ENCODE measurements around the gene LYZ. TPM values are rescaled to one million over a fixed set of nuclear protein-coding genes. Genes with fewer than 3 reads are reported as not detected.

Gene LYZ
- polyA plus RNA-seq, 3 donors, result 10,434 to 46,644 (median 13,865) TPM

GRCh38 chr12:69345077-69345476 is 3.1 kb upstream of the LYZ start:
- Mint-ChIP-seq H3K4me3 (no peak overlapping the region), H3K9me3 (peaks cover 0 to 2% (median 0%) of the 10 kb centered on the region in 7 donors), H3K4me1 (peaks cover 72% of the 10 kb centered on the region), H3K27ac (peak overlapping the region; percentile 58 to 95 (median 81)), H3K36me3 (peaks cover 2 to 4% of the 10 kb centered on the region in 2 donors), H3K27me3 (ENCODE audit: low read depth in 3 of 3) (no peaks in the 10 kb centered on the region)
- Histone ChIP-seq H3K36me3 (replicated peaks in 1 of 2; ENCODE audit: control insufficient read depth in 1 of 2, insufficient read depth in 2 of 2, low read length in 2 of 2) (peaks cover 3% of the 10 kb centered on the region in 2 donors), H3K9me3 (replicated peaks in 1 of 2; ENCODE audit: control insufficient read depth in 1 of 2, insufficient read depth in 1 of 2, low read length in 2 of 2) (no peaks in the 10 kb centered on the region), H2AFZ (ENCODE audit: insufficient read depth, low read depth, low read length, poor library complexity, severe bottlenecking) (no peak overlapping the region), H3K4me3 (replicated peaks in 1 of 3; ENCODE audit: low read depth in 2 of 3, low read length in 3 of 3) (peak overlapping the region in 1 of 3 experiments; percentile 72), H4K20me1 (ENCODE audit: insufficient read depth, low read length) (peaks cover 19% of the 10 kb centered on the region), H3K79me2 (ENCODE audit: insufficient read depth, low read length) (peaks cover 100% of the 10 kb centered on the region), H3K9ac (ENCODE audit: insufficient read depth, low read length, poor library complexity, severe bottlenecking) (no peak overlapping the region), H3K27ac (ENCODE audit: low read depth in 1 of 2, low read length in 2 of 2) (peak overlapping the region; percentile 60 to 85), H3K4me2 (replicated peaks; ENCODE audit: extremely low read depth, low read length, poor library complexity, severe bottlenecking) (no peak overlapping the region), H3K4me1 (ENCODE audit: control insufficient read depth in 1 of 2, insufficient read depth in 2 of 2, low read length in 2 of 2) (peaks cover 79% of the 10 kb centered on the region in 2 donors), H3K27me3 (ENCODE audit: control insufficient read depth in 2 of 2, insufficient read depth in 2 of 2, low read length in 2 of 2) (no peaks in the 10 kb centered on the region)
- intact Hi-C loops (cut with micrococcal nuclease), result loop anchor here in 1 of 2 donors (5.0 kb wide), 1 partner anchor 53 kb away; no protein-coding TSS in a partner anchor
- TF ChIP-seq CTCF (IDR thresholded peaks at IDR 0.05), result no peak
- DNase-seq, result no peak
- WGBS (ENCODE audit: insufficient coverage), result 88% methylated on average over 2 of the region's 2 CpGs

- H3K9ac ChIP-seq (ENCODE audit: insufficient read depth, low read length, poor library complexity, severe bottlenecking), result no peak overlapping the region
Observed at GRCh38 chr12:69345742-69346141, 2.4 kb upstream of the LYZ start.

More at GRCh38 chr12:69345742-69346141, 2.4 kb upstream of the LYZ start:
- Mint-ChIP-seq H3K4me3 (no peak overlapping the region), H3K4me1 (peaks cover 65% of the 10 kb centered on the region), H3K27me3 (ENCODE audit: low read depth in 3 of 3) (no peaks in the 10 kb centered on the region), H3K36me3 (peaks cover 4 to 9% of the 10 kb centered on the region in 2 donors), H3K27ac (peak overlapping the region in 4 of 7 donors; percentile 38 to 85 (median 54)), H3K9me3 (peaks cover 0 to 2% (median 0%) of the 10 kb centered on the region in 7 donors)
- no peak for DNase-seq
- Histone ChIP-seq H2AFZ (ENCODE audit: insufficient read depth, low read depth, low read length, poor library complexity, severe bottlenecking) (no peak overlapping the region), H3K4me1 (ENCODE audit: control insufficient read depth in 1 of 2, insufficient read depth in 2 of 2, low read length in 2 of 2) (peaks cover 72 to 73% of the 10 kb centered on the region in 2 donors), H3K9me3 (replicated peaks in 1 of 2; ENCODE audit: control insufficient read depth in 1 of 2, insufficient read depth in 1 of 2, low read length in 2 of 2) (no peaks in the 10 kb centered on the region), H3K36me3 (replicated peaks in 1 of 2; ENCODE audit: control insufficient read depth in 1 of 2, insufficient read depth in 2 of 2, low read length in 2 of 2) (peaks cover 7 to 8% of the 10 kb centered on the region in 2 donors), H3K4me2 (replicated peaks; ENCODE audit: extremely low read depth, low read length, poor library complexity, severe bottlenecking) (no peak overlapping the region), H3K27me3 (ENCODE audit: control insufficient read depth in 2 of 2, insufficient read depth in 2 of 2, low read length in 2 of 2) (no peaks in the 10 kb centered on the region), H3K79me2 (ENCODE audit: insufficient read depth, low read length) (peaks cover 100% of the 10 kb centered on the region), H3K4me3 (replicated peaks in 1 of 3; ENCODE audit: low read depth in 2 of 3, low read length in 3 of 3) (peak overlapping the region in 1 of 3 experiments; percentile 72), H3K27ac (ENCODE audit: low read depth in 1 of 2, low read length in 2 of 2) (peak overlapping the region in 1 of 2 donors; percentile 85), H4K20me1 (ENCODE audit: insufficient read depth, low read length) (peaks cover 25% of the 10 kb centered on the region)
- TF ChIP-seq CTCF (IDR thresholded peaks at IDR 0.05), result no peak
- intact Hi-C loops (cut with micrococcal nuclease), result loop anchor here in 1 of 2 donors (5.0 kb wide), 1 partner anchor 53 kb away; no protein-coding TSS in a partner anchor
- WGBS (ENCODE audit: insufficient coverage), result no CpG with 5 or more reads among the region's 1 CpG

All from CD14-positive monocyte (primary cell).